SKM-1 (cell line): ENCODE data around the gene CBX2.

ENCODE experiments used
- DNase-seq: peaks from one replicate; lab custom pipeline; 2025; ENCODE audit not compliant: unreplicated experiment; lab: John Stamatoyannopoulos, UW

Gene CBX2

DNA sequence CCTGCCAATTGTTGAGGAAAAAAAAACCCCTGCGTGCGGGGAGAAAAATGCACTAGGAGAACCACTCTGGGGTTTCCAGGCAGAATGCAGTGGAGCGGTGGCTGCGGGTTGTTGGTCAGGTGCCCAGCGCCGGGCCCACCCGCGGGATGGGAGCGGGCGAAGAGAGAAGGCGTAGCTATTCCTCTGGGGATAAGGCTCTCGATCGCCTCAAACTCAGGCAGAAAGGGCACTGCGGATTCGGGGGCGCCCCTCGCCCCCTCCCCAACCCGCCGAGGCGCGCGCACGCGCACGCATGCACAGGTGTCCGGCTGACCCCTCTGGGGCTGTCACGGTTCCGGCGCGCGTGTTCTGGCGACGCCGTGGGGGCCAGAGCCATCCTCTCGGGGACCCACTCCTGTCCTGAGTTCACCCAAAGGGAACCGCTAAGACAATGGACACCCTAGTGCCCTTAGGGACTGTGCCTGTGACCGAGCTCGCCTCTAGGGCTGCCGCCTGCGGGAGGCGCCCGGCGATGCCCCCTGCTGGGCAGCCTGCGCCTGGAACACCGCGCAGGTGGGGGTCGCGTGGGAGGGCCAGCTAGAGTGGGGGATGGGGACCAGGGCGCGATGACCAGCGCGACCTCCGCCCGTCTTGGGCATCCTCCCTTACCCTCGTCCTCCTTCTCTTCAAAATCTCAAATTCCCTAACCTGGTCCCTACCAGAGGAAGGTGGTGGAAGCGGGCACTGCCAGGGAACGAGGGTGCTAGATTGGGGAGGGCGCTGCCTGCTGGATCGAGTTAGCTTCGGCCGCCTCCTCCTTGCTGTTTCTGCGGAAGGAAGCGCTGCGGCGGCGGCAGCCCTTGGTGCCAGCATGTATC, 33.3 kb downstream of the CBX2 start:
- no peak for DNase-seq

DNA sequence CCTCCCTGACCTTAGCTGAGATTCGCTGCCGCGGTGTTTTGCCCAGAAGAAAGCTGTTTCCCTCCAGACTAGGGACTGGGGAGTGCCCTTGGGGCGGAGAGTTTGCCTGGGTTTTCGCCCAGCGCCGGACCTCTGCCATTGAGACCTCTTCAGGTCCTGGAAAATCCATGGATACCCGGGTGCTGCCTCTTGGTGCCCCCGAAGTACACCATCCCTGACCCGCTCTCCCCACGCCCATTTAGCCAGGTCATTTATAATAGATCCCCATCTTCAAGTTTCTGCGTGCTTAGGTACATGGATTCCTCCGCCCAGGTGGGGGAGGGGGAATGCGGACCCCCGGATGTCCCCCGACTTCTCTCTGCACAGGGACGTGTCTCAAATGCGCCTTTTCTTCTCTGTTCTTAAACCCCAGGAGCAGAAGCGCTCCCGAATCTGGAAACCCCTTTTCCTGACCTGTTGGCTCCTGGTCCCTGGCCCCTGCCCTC, 34.0 kb downstream of the CBX2 start:
- no peak for DNase-seq

DNA sequence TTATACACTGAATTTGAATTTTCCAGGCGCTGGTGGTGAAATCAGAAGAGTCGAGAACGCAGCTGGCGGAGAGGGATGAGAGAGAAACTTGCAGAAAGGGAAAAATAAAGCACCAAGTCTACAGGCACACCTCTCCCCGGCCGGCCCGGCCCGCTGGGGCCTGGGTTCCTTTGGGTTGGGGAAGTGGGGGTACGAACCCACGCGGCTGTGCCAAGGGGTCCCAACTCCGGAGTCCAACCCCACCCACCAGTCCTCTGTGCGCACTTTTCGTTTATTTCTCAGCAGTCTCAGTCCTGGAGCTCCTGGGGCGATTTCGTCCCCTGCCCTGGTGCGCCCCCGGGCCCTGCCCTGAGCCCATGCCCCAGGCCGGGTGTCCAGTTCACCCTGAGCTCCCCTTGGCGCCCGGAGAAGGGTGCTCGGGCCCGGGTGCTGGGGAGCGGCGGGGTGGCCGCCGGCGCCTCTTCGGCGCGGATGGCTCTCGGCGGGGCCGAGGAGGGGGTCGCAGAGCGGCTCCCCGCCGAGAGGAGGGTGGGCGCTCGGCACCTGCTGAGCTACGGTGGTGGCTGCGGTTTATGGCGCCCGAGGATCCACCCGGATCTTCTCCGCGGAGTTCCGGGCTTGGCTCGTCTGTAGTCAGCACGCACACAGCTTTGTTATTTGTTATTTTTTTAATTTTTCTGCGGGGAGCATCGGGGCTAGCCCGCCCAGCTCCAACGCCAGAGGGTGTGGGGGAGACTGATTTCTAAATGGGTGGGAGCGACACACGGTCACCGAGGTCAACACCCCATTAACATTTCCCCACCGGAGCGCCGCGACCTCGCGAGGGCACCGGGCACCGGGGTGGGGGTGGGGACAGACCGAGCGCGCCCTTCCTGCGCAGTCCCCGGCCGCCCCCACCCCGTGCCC, 34.7 kb downstream of the CBX2 start:
- no peak for DNase-seq

DNA sequence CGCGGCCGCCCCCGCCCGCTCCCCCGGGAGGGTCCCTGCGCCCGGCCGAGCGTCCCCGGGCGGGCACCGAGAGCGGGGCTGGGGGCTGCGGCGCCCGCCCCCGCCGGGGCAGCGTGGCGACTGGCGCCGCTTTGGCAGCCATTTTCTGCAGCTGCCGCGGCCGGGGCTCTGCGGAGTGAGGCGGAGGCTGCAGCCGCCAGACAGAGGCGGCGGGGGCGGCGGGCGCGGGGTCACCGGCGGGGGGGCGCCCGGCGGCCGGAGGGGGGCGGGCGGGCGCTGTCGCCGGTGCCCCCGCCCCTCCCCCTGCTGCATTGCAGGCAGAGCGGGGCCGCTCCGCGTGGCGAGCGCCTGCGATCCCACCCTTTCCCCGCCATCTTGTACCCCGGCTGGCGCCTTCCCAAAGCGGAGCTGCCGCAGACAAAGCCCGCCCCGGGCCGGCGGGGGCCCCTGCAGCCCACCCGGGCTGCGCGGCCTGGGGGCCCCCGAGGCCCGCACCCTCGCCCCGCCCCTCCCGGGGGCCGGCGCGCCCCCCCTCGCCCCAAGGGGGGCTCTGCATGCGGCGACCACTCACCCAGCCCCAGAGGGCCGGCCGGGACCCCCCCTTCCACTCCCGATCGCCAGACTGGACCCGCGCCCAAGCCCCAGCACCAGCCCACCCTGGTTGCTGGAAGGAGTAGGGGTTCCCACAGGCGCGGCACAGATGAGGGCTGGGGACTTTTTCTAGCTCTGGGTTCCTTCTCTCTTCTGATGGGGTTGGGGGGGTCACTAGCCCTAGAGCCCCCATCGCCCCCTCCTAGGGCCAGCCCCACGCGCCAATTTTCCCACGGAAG, 35.6 kb downstream of the CBX2 start:
- no peak for DNase-seq

DNA sequence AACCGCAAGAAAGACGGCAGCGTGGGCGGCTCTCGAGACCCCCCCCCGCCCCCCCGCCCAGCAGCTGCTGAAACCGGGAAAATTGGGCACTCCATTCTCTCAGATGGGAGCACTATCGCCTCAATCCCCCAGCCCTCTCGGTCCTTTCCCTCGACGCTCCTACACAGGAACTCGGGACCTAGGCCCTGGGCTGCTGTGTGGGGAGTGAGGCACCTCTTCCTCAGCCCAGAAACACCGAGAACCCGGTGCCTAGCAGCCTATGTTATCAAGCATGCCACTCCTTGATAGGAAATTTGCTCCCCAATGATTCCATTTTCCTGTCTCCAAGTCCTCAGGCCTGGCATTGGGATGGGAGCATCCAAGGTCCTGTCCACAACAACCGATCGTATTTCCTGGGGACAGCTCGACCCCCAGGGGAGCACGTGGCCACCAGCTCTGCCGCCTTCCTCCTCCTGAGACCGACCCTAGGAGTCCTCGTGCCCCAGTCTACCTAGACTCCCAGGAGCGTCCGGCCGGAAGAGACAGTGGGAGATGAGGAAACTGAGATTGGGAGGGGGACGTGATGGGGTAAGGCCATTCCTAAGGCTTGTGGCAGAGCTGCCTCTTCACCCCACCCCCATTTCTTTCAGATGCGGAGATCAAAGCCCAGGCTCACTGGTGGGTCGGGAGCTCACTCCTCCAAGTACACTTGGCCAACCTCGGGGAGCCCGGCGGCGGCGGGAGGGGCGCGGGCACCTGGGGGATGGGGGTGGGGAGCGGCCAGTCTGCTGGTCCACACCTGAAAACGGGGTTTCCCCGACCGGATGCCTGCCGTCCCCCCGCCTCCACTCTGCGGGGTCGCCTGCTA, 36.4 kb downstream of the CBX2 start:
- DNase-seq, result no peak

DNA sequence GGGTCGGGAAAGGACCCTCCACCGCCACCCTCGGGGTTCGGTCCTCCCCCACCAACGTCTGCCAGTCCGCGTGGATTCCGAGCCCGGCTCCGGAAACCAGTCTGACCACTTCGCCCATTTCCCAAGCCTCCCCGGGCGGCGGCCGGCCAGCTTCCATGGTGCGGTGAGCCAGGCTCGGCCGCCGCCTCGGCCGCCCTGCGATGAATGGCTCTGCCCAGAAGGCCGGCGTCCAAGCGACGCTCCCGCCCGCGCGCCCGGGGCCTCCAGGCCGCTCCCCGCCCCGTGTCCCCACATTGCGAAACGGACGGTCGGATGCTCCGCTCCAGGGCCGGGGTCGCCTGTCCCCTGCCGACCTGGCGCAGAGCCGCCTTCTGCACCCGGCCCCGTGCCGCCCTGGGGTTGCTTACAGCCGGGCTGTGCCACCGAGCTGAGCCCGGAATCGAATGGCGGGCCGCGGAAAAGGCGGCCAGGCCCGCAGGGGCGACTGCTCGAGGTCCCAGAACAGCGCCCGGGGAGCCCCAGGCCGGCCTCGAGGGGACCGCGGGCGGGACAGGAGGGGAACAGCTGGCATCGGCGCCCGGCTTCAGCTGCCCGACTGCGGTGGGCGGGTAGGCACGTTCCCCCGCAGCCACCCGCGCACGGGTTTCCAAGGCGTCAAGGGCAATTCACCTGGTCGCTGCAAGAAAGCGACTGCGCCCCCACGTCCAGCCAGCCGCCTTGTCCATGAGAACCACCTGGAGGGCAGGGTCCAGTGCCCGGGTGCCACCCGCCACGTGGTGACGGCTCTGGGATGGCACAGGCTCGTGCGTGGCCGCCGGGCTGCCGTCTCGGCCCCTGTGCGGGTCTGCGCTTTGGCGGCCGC, 37.3 kb downstream of the CBX2 start:
- DNase-seq, result no peak

DNA sequence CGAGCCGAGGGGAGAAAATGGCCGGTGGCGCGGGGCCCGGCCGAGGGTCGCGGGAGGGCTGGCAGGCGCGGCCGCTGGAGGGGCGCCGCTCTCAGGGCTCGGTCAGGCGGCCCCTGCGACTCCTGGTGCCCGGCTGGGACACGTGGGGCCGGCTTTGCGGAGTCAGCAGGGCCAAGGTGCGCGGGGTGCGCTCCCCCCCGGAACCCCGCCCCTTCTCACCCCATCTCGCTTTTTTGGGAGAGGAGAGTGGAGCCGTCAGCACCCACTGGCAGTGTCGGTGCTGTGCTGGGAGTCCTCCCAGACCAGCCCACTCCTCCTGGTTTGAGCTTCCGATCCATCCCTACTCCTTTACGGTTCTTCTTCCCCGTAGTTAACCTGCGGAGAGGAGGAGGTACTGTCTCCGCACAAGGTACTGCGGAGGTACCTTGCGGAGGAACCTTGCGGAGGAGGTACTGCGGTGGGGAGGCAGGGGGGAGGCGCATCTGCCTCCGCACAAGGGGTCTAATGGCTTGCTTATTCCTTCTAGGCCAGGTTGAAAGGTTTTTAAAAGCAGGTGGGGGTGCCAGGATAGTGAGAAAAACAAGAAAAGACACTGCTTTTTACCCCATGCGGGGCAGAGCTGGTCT, 38.0 kb downstream of the CBX2 start:
- DNase-seq, result no peak

DNA sequence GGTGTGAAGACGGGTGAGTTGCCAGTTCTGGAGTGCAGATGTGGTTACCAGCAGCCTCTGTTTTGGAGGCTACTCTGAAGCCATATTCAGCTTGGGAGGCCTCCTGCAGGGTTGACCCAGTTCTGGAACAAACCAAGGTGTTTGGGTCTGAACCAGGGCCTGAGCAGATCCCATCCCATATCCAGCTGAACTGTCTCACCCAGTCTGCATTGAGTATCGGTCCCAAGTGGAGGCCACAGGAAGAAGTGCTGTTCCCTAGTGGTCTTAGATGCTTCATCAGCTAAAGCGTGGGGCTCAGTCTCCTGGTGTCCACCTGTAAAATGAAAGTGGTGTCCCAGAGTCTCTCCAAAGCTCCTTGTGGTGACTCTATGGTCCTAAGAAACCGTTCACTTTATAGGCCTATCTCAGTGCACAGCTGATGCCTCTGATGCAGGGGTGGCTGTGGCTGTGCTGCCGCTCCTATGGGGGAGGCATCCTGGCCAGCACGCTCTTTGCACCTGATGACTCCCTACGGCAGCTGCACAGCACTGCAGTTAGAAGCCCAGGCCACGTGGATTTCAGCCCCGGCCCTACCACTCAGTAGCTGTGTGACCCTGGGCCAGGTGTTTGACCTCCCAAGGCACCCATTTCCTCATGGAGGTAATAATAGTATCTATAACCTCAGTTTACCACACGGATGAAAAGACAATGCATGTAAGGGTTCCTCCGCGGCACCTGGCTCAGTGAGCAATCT, 40.2 kb downstream of the CBX2 start:
- no peak for DNase-seq

DNA sequence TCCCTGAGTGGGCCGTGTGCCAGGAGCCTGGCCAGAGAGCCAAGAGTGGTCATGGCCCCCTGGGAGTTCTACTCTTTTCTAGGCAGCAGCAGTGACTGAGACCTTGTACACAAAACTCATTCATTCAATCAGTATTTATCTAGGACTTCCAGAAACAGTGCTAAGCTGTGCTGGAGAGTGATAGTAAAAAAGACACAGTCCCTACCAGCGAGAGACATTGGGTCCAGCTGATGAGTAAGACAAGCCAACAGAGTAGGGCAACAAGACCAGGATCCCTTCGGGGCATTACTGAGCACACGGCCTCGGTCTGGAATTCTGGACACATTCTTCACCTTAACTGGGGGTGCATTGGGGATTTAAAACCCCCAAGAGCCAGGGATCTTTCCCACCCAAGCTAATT, 41.1 kb downstream of the CBX2 start:
- DNase-seq, result no peak

DNA sequence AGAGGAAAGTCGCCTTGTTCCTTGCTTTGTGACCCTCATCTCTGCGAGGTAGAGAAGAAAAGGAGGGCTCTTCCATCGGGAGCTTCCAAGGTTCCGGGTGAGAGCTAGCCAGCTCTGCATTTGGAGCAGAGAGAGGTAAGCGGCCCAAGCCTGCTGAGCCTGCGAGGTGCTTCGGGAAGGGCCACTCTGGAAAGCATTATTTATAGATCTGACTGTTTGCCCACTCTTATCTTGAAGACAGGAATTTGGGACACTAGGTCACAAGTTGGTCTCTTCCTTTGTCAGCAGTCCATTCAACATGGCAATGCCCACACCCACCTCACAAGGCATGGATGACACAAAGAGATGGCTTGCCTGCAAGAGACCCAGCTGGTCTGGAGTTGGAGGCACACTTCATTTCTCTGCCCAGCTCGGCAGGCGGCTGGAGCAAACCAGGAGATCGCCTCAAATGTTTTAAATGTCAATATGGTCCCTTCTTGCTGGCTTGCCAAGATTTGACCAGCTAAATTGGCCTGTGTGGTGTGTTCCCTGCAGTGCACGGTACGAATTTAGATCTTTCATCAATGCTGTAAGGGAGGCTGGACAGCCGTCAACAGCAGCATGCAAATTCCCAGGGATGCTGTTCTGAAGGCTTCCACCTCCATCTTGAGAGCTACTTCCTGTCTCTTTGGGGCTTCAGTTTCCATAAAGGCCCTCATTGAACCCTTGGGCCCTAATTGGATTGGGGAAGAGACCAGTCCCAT, 41.8 kb downstream of the CBX2 start:
- DNase-seq, result no peak

DNA sequence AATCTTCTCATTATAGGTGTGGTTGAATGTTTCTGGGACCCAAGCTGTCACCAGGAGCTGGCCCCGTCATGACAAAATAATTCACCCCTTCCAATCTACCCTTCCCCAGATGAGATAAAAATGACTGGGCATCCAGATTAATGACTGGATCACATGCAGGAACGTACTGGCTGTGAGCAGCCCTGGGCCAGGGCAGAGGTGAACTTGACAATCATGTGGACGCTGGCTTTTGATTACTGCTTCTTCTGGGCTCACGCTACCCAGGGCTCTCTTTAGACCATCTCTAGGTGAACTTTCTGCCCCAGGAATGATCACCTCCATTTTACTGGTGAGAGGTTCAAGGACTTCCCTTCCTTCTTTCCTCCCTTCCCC, 43.0 kb downstream of the CBX2 start:
- no peak for DNase-seq

DNA sequence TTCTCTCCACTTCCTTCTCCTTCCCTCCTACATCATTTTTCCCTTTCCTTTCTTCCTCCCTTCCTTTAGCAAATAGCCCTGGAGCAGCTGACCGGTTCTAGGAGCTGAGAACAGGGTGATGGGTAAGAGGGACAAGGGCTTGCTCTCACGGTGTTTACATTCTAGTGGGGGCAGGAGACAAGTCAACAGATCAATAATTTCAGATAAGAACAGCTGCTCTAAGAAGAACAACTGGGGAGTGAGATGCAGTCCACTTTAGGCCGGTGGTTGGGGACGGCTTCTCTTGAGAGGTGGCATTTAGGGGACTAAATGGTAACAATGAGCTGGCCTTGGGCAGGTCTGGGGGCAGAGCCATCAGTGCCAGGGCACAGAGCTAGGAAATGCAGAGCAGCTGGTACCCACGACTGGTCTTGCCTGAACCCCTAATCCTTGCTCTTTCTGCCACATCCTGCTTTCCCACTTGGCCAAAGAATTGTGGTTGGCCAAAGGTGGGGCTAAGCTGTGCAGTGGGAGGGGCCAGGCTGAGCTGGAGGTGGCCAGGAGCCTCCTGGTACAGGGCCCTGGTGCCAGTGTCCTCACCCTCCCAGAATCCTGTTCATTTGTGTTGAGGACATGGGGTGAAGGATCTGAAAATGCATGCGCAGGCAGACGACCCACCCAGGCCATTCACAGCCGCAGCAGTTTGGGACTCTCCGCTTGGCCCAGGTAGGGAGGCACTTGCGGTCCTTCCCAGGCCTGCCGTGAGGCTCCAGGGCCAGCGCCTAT, 43.6 kb downstream of the CBX2 start:
- DNase-seq, result no peak

DNA sequence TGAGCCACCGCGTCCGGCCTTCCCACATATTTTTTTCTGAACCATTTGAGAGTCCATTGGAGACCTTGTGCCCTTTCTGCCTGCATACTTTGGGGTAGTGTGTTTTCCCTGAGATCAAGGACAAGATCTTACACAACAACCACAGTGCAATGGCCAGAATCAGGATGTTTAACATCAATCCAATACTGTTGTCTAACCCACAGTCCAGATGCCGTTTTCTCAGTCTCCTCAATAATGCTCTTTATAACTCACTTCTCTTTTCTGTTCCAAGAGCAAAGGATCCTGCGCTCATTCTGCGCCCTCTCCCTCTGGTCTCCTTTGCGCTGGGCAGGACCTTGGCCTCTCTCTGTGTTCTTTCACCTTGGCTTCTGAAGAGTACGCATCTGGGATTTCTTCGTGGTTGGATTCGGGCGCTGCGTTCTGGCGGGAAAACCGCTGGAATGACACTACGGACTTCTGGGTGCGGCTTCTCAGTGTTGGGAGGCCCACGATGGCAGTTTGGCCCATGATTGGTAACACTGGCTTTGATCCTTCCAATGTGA, 44.7 kb downstream of the CBX2 start:
- no peak for DNase-seq

DNA sequence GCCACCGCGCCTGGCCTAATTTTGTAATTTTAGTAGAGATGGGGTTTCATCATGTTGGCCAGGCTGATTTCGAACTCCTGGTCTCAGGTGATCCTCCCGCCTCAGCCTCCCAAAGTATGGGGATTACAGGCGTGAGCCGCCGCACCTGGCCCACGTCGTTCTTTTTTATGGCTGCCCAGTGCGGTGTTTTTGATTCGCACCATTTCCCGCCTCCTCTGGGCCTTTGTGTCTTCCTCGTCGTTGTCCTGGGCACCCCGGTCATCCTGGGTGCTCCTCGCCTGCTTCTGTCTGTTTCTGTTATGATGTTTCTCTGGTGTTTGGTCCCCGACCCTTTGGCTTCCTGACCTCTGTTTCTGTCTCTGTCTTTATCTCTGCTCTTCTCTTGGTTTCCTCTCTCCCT, 46.3 kb downstream of the CBX2 start:
- no peak for DNase-seq

DNA sequence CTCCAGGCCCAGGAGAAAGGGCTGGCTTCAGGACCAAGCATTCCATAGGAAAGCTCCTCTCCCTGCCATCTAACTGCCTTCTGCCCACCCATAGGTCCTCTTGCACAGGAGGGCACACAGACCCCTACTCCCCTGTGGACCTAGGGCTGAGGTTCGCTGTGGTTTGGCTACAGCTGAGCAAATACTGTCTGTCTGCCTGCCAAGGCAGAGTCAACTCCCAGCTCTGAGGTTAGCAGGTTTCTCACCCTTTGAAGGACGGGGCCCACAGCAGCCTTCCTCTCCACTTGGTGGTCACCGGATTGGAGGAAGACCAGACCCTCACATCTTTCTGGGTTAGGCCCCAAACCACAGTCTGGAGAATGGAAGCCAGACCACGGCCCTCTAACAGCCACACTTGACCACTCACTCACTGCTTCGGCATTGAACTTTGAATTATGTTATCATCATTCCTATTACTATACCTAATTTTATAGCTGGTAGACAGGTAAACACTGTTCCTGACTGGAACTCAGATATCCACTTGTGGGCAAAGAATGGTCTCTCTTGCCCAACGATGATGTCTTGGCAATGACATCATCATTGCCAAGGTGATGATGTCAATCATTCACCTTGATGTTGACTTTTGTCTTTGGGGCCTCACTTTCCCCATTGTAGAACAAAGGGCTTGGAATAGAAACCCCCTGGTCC, 47.1 kb downstream of the CBX2 start:
- no peak for DNase-seq

DNA sequence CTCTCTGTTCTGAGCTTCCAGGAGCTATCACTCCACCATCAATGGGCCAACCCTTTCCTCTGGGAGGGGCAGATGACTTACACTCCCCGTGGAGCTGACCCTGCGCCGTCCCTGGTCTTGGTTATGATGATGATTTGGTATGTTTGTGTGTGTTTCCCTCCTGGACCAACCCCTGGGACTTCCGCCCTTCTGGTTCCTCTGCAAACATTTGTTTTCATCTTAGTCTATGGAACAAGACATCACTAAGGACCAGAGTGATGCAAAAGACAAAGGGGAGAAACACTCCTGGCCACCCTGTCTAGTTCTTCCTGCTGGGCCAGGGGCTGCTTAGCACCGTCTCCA, 47.6 kb downstream of the CBX2 start:
- DNase-seq, result no peak
